DMS114 treated with DMSO at 0.1 percent for 48 hours (cell line): ENCODE data around the gene EPS8.
A peak's percentile ranks its signal among the peaks of the same experiment; 100 is the strongest.

Source experiments
- DNase-seq: peaks from one replicate; lab custom pipeline; 2025; ENCODE audit not compliant: unreplicated experiment; lab: John Stamatoyannopoulos, UW

Gene EPS8

GRCh38 chr12:15698377-15698871 lies 90.8 kb downstream of the EPS8 start:
- DNase-seq = no peak

GRCh38 chr12:15697201-15697600 lies 92.0 kb downstream of the EPS8 start:
- DNase-seq = no peak

GRCh38 chr12:15693228-15693911 lies 95.8 kb downstream of the EPS8 start:
- DNase-seq = no peak

- DNase-seq = no peak
Measured at GRCh38 chr12:15691388-15691787, 97.8 kb downstream of the EPS8 start.

- DNase-seq = no peak
Measured at GRCh38 chr12:15690320-15690719, 98.9 kb downstream of the EPS8 start.

- DNase-seq = no peak
Measured at GRCh38 chr12:15689751-15690191, 99.4 kb downstream of the EPS8 start.

GRCh38 chr12:15688838-15689625 lies 100.2 kb downstream of the EPS8 start:
- no peak for DNase-seq

GRCh38 chr12:15688202-15688736 lies 100.9 kb downstream of the EPS8 start:
- peak; percentile 71 for DNase-seq

- no peak for DNase-seq
Measured at GRCh38 chr12:15687583-15687982, 101.6 kb downstream of the EPS8 start.

- no peak for DNase-seq
Measured at GRCh38 chr12:15684896-15685658, 104.1 kb downstream of the EPS8 start.

GRCh38 chr12:15682826-15683225 lies 106.4 kb downstream of the EPS8 start:
- DNase-seq = no peak

- DNase-seq = no peak
Measured at GRCh38 chr12:15679151-15679550, 110.0 kb downstream of the EPS8 start.

GRCh38 chr12:15677726-15678201 lies 111.4 kb downstream of the EPS8 start:
- DNase-seq = no peak

- DNase-seq = no peak
Measured at GRCh38 chr12:15677228-15677627, 112.0 kb downstream of the EPS8 start.

- no peak for DNase-seq
Measured at GRCh38 chr12:15672671-15673270, 116.4 kb downstream of the EPS8 start.

GRCh38 chr12:15670756-15671155 lies 118.4 kb downstream of the EPS8 start:
- no peak for DNase-seq

- DNase-seq = no peak
Measured at GRCh38 chr12:15669256-15669948, 119.8 kb downstream of the EPS8 start.

GRCh38 chr12:15664491-15664890 lies 124.7 kb downstream of the EPS8 start:
- DNase-seq = no peak

- DNase-seq = no peak
Measured at GRCh38 chr12:15662983-15663659, 126.1 kb downstream of the EPS8 start.
